Measurements from ENCODE around the gene GRK6. TPM values are rescaled to one million over a fixed set of nuclear protein-coding genes. Genes with fewer than 3 reads are reported as not detected.

GRK6 gene
- total RNA-seq, 2 donors from 2014 or later, result 178 to 232 TPM

DNA sequence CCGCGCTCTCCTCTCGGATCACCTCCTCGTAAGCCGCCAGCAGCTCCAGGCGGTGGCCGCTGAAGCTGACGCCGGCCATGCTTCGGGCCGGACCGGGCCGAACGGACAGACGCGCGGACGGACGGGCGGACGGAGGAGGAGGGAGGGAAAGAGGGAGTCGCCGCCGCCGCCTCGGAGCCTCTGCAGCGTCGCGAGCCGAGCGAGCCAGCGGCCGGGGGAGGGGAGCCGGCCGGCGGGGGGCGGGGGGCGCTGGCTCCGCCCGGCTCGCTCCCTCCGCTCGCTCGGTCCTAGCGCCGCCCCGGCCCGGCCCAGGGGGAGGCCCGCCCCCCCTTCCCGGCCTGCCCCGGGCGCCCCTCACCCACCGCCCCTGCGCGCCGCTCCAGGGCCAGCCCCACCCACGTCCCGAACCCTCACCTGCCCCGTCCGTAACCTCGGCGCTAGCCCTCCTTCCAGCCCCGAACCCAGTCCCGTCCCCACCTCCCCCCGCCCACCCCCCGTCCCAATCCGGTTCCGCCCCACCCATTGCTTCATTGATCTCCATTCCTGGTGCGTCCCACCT, 47.0 kb downstream of the GRK6 start, which contains the start of gene DBN1:
TSS of gene DBN1 (minus strand) at position 192 of the 559 bp plus-strand sequence. CDS start at position 79, 113 bp downstream.
- DNase-seq, result no peak
- no peaks in the 10 kb centered on the region for H3K36me3 Mint-ChIP-seq (ENCODE audit: low read depth)
- ATAC-seq, result peak; percentile 31
- no peak within 1 kb of the TSS for H3K27ac Mint-ChIP-seq
- H3K4me1 Mint-ChIP-seq, result peaks cover 13% of the 10 kb centered on the region
- H3K27me3 Mint-ChIP-seq, result no peaks in the 10 kb centered on the region
- H3K9me3 ChIP-seq (ENCODE audit: control insufficient read depth, low read length, poor library complexity, severe bottlenecking), result no peaks in the 10 kb centered on the region
- peak within 1 kb of the TSS; percentile 92 for H3K4me3 Mint-ChIP-seq

GRCh38 chr5:177474002-177474476, 47.6 kb downstream of the GRK6 start:
- H3K4me1 Mint-ChIP-seq, result peaks cover 15% of the 10 kb centered on the region

DNA sequence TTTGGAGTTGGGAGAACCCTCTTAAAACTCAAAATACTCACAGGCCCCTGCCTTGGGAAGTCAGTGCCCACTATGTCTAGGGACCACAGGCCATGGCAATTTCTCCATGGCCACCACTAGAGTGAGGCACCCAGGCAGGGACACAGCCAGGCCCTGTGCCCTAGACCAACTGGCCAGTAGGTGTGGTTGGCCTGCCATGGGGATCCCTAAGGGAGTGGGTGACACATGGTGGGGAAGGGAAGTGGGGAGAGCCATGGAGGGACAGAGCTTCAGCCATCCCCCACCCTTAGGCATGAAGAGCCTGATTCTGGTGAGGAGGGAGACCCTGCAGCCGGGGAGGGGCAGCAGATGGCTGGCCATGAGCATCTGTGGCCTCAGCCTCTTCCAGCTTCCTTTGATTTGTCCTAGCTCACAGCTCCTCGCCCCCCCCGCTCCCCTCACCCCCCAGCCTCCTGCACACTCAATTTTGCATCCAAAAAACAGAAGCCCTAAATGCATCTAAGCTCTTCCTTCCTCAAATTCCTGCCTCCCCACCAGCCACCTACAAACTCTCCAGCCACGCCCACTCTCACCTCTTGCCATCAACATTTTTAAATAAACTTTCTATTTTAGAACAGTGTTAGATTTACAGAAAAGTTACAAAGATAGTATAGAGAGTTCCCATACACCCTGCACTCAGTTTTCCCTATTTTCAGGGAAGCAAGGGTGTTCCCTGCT, 48.5 kb downstream of the GRK6 start:
- no peaks in the 10 kb centered on the region for H3K27me3 Mint-ChIP-seq
- H3K4me1 Mint-ChIP-seq, result peaks cover 20% of the 10 kb centered on the region
- no peak for DNase-seq
- no peak for ATAC-seq
- peak overlapping the region; percentile 92 for H3K4me3 Mint-ChIP-seq
- H3K36me3 Mint-ChIP-seq (ENCODE audit: low read depth), result no peaks in the 10 kb centered on the region
- no peak overlapping the region for H3K27ac Mint-ChIP-seq
- no peaks in the 10 kb centered on the region for H3K9me3 ChIP-seq (ENCODE audit: control insufficient read depth, low read length, poor library complexity, severe bottlenecking)

More at GRCh38 chr5:177474002-177474476, 47.6 kb downstream of the GRK6 start:
- no peaks in the 10 kb centered on the region for H3K9me3 ChIP-seq (ENCODE audit: control insufficient read depth, low read length, poor library complexity, severe bottlenecking)
- DNase-seq (no peak), ATAC-seq (no peak)
- Mint-ChIP-seq H3K27ac (no peak overlapping the region), H3K27me3 (no peaks in the 10 kb centered on the region), H3K36me3 (ENCODE audit: low read depth) (no peaks in the 10 kb centered on the region), H3K4me3 (peak overlapping the region; percentile 92)

DNA sequence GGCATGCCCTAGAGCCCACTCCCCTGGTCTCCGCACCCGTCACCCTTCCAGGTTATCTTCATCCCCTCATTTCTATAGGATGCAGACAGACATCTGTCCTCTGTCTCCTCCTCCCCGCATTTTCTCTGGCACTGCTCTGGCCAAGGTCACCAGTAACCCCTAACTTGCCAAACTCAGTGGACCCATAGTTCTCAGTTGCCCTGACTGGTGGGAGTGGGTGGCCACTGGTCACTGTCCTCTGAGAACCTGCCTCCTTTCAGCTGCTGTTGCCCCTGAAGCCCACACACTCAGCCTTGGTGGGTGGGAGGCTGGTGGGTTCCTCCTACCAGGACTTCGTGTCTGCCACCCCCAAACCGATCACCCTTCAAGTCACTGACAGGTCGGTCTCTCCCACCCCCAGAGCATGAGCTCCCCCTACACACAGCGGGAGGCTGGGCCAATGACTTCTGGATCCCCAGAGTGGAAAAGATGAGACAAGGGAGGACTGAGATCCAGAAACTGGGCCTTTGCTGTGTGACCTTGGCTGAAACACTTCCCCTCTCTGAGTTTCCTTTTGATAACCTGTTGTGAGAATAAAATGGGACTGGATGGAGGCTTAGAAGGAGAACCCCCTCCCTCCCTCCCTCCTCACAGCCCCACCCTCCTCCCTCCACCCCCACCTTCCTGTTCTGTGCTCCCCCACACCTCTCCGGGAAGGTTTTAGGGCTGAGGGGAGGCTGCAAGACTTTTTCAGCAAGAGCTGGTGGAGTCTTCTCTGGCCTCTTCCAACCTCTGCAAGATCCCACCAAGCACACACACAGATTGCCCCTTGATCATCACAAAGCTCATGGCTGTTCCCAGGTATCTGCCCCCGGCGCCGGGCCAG, 49.3 kb downstream of the GRK6 start:
- Mint-ChIP-seq H3K27me3 (no peaks in the 10 kb centered on the region), H3K4me3 (peak overlapping the region; percentile 49), H3K27ac (no peak overlapping the region), H3K4me1 (peaks cover 17% of the 10 kb centered on the region), H3K36me3 (ENCODE audit: low read depth) (no peaks in the 10 kb centered on the region)
- no peaks in the 10 kb centered on the region for H3K9me3 ChIP-seq (ENCODE audit: control insufficient read depth, low read length, poor library complexity, severe bottlenecking)
- ATAC-seq (no peak), DNase-seq (no peak)

DNA sequence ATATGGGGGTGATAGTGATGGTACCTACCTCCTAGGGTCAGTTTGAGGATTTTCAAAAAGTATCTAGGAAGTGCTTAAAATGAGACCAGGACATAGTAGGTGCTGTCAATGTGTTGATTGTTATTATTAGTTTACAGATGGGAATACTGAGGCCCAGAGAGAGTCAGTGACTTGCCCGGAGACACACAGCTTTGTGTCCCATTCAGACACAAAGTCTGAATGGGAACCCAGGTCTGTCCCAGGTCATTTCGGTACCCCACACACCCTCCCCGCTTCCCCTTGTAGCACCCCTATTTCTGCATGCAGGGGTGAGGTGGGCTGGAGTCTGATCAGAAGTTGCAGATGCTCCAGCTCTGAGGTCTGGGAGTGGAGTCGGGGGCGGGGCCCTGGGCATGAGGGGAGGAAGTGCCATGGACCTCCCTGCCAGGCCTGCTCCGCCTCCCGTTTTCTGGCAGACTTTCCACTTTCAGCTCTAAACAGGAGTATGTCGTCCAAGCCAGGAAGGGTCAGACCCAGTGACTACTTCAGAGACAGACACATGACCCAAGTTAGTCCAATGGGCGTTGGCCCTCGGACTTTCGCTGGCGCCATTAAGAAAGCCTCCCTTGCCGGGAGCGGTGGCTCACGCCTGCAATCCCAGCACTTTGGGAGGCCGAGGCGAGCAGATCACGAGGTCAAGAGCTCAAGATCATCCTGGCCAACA, 50.2 kb downstream of the GRK6 start:
- peaks cover 17% of the 10 kb centered on the region for H3K4me1 Mint-ChIP-seq
- peak overlapping the region; percentile 49 for H3K4me3 Mint-ChIP-seq
- H3K27ac Mint-ChIP-seq, result no peak overlapping the region
- ATAC-seq, result no peak
- no peaks in the 10 kb centered on the region for H3K36me3 Mint-ChIP-seq (ENCODE audit: low read depth)
- H3K27me3 Mint-ChIP-seq, result no peaks in the 10 kb centered on the region
- no peaks in the 10 kb centered on the region for H3K9me3 ChIP-seq (ENCODE audit: control insufficient read depth, low read length, poor library complexity, severe bottlenecking)
- DNase-seq, result no peak

- Mint-ChIP-seq H3K27ac (no peak overlapping the region), H3K27me3 (no peaks in the 10 kb centered on the region), H3K4me3 (no peak overlapping the region), H3K36me3 (ENCODE audit: low read depth) (no peaks in the 10 kb centered on the region), H3K4me1 (peaks cover 17% of the 10 kb centered on the region)
- DNase-seq, result no peak
- H3K9me3 ChIP-seq (ENCODE audit: control insufficient read depth, low read length, poor library complexity, severe bottlenecking), result no peaks in the 10 kb centered on the region
- ATAC-seq, result no peak
Measured at GRCh38 chr5:177477701-177478477, 51.4 kb downstream of the GRK6 start.

- ATAC-seq, result peak; percentile 30
- no peaks in the 10 kb centered on the region for H3K36me3 Mint-ChIP-seq (ENCODE audit: low read depth)
- peak overlapping the region; percentile 74 for H3K27ac Mint-ChIP-seq
- H3K9me3 ChIP-seq (ENCODE audit: control insufficient read depth, low read length, poor library complexity, severe bottlenecking), result no peaks in the 10 kb centered on the region
- no peak for DNase-seq
- H3K4me1 Mint-ChIP-seq, result peaks cover 14% of the 10 kb centered on the region
- H3K4me3 Mint-ChIP-seq, result no peak overlapping the region
- no peaks in the 10 kb centered on the region for H3K27me3 Mint-ChIP-seq
Measured at GRCh38 chr5:177478711-177479646, 52.5 kb downstream of the GRK6 start.

- Mint-ChIP-seq H3K4me1 (peaks cover 9% of the 10 kb centered on the region), H3K36me3 (ENCODE audit: low read depth) (no peaks in the 10 kb centered on the region), H3K4me3 (no peak overlapping the region), H3K27ac (peak overlapping the region; percentile 74), H3K27me3 (no peaks in the 10 kb centered on the region)
- H3K9me3 ChIP-seq (ENCODE audit: control insufficient read depth, low read length, poor library complexity, severe bottlenecking), result no peaks in the 10 kb centered on the region
- DNase-seq (no peak), ATAC-seq (no peak)
Measured at GRCh38 chr5:177479774-177480173, 53.3 kb downstream of the GRK6 start.

DNA sequence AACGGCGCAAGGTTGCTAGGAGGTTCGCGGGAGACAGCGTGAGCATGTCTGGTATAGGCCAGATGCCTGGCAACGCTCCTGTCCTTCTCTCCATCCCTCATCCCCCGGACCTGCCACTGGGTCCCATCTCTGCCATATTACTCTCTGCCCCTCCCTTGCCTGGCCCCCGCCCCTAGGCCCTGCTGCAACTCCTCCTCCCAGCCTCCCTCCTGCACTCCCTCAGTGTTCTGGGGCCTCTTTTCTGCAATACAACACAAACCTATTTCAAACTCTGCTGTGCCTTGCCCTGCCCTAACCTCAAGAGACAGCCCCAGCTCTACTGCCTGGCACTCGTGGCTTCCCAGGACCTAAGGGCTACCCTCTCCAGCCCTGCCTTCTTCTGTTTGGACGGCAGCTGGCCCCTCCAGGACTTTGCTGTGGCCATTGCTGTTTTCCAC, 55.9 kb downstream of the GRK6 start:
- ATAC-seq, result no peak
- no peak overlapping the region for H3K4me3 Mint-ChIP-seq
- peaks cover 10% of the 10 kb centered on the region for H3K4me1 Mint-ChIP-seq
- H3K27me3 Mint-ChIP-seq, result no peaks in the 10 kb centered on the region
- H3K27ac Mint-ChIP-seq, result peak overlapping the region; percentile 47
- no peaks in the 10 kb centered on the region for H3K36me3 Mint-ChIP-seq (ENCODE audit: low read depth)
- no peak for DNase-seq
- H3K9me3 ChIP-seq (ENCODE audit: control insufficient read depth, low read length, poor library complexity, severe bottlenecking), result no peaks in the 10 kb centered on the region

GRCh38 chr5:177483042-177483441, 56.6 kb downstream of the GRK6 start:
- no peaks in the 10 kb centered on the region for H3K9me3 ChIP-seq (ENCODE audit: control insufficient read depth, low read length, poor library complexity, severe bottlenecking)
- Mint-ChIP-seq H3K4me3 (no peak overlapping the region), H3K4me1 (peaks cover 10% of the 10 kb centered on the region), H3K27ac (peak overlapping the region; percentile 47), H3K27me3 (no peaks in the 10 kb centered on the region), H3K36me3 (ENCODE audit: low read depth) (no peaks in the 10 kb centered on the region)
- DNase-seq, result no peak
- ATAC-seq, result no peak

DNA sequence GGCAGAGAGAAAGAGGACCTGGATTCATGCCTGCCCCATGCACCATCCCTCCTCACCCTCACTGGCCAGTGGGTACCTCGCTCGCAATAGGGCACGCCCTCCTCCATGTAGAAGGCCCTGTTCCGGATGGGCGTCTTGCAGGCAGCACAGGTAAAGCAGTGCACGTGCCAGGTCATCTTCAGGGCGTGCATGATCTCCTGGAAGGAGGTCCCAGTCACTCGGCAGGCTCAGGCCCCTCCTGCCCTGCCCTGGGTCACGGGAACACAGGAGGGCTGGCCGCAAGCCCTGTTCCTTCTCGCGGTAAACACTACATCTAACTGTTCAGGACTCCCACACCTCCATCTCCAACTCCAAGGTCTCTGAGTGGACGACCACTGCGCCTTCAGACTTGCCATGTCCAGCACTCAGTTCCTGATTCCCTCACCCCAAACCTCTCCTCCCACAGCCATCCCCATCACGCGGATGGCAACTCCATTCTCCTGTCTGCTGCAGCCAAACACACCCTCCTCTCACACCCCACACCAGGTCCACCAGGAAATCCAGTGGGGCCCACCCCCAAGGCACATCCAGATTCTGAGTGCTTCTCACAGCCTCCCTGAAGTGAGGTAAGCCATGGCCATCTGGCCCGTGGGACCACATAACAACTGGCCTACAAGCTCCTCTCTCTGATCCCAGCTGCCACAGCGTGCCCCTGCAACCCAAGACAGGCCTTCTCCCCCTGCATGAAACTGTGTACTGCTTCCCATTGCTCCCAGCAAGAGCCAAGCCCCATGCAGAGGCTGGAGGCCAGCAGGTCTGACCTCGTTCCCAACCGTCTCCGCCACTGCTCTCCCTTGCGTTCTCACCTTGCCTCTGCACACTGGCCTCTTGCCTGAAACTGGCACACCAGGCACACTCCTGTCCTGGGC, 57.8 kb downstream of the GRK6 start:
- no peak for ATAC-seq
- Mint-ChIP-seq H3K36me3 (ENCODE audit: low read depth) (no peaks in the 10 kb centered on the region), H3K4me1 (peaks cover 6% of the 10 kb centered on the region), H3K27ac (peak overlapping the region; percentile 43), H3K4me3 (no peak overlapping the region), H3K27me3 (no peaks in the 10 kb centered on the region)
- no peaks in the 10 kb centered on the region for H3K9me3 ChIP-seq (ENCODE audit: control insufficient read depth, low read length, poor library complexity, severe bottlenecking)
- no peak for DNase-seq

Data from T-helper 17 cell (primary cell).